Aorta (tissue), 5 donors: ENCODE measurements around the gene CPNE4. TPM values are rescaled to one million over a fixed set of nuclear protein-coding genes. Genes with fewer than 3 reads are reported as not detected.

Source experiments
- ATAC-seq: fragments of 200-7000 bp; cut with Tn5 transposase; one replicate; pipeline ENCODE4 v1.9.1; 2022; ENCODE audit warnings: moderate library complexity; ENCODE audit not compliant: low FRiP score
- DNase-seq, 2 donors: peaks; one replicate each; pipeline ENCODE4 v3.0.0-alpha.2; 2020
- H3K27ac ChIP-seq, 2 donors: one replicate each; pipeline ENCODE4 v1.5.1; 2013; ENCODE audit warnings: low read length in 2 of 2, mild to moderate bottlenecking in 2 of 2, moderate library complexity in 2 of 2, control low read depth in 1 of 2, inconsistent platforms in 1 of 2, low read depth in 1 of 2
- H3K27me3 ChIP-seq, 2 donors: one replicate each; pipeline ENCODE4 v1.6.1; 2013; ENCODE audit warnings: control low read depth in 1 of 2, low read length in 1 of 2, mild to moderate bottlenecking in 1 of 2, moderate library complexity in 1 of 2; ENCODE audit not compliant: insufficient read depth in 2 of 2, control insufficient read depth in 1 of 2
- H3K36me3 ChIP-seq, 2 donors: one replicate each; pipeline ENCODE4 v1.6.1; 2013; ENCODE audit warnings: control low read depth in 1 of 2, low read length in 1 of 2, mild to moderate bottlenecking in 1 of 2; ENCODE audit not compliant: insufficient read depth in 2 of 2, control insufficient read depth in 1 of 2
- H3K4me1 ChIP-seq, 2 donors: one replicate each; pipeline ENCODE4 v1.6.1; 2013; ENCODE audit warnings: low read length in 2 of 2, control low read depth in 1 of 2, mild to moderate bottlenecking in 1 of 2, moderate library complexity in 1 of 2; ENCODE audit not compliant: insufficient read depth in 2 of 2, control insufficient read depth in 1 of 2
- H3K4me3 ChIP-seq, 2 donors: one replicate each; pipeline ENCODE4 v1.5.1; 2013; ENCODE audit warnings: low read length in 2 of 2, control low read depth in 1 of 2, mild to moderate bottlenecking in 1 of 2
- H3K9me3 ChIP-seq: one replicate; pipeline ENCODE4 v1.6.1; 2013; ENCODE audit warnings: mild to moderate bottlenecking, low read length; ENCODE audit not compliant: control insufficient read depth
- whole genome bisulfite sequencing, 2 donors: extraction: QIAGEN DNeasy Blood & Tissue Kit; methylation state at CpG; one replicate each; pipeline ENCODE4 v1.1.7; 2013; 5-methylcytosine and 5-hydroxymethylcytosine counted together
- intact Hi-C, 2 donors: fragments of 100-400 bp; cut with DNase I; formaldehyde crosslinking; loops; one replicate each; pipeline versions ENCODE4 v1.14.2 to v1.15.0; 2022
- polyA plus RNA-seq, 2 donors: library from polyadenylated mRNA; stranded (reverse); fragments of 200-250 nt; gene quantifications; one replicate each; pipeline ENCODE4 v1.2.3, GENCODE V29; 2013
- total RNA-seq, 2 donors: library from RNA; stranded (reverse); fragmentation: NEBNext Ultra II Directional; extraction: Animal tissue kit (Norgen Biotek cat#: 25700); gene quantifications; one replicate each; pipeline ENCODE4 v1.2.1, GENCODE V29; 2021
- donor health status: healthy with polysubstance abuse.
- donor health status: Bipolar disorder and iron deficiency.
- donor health status: DM: no; HTN: no; CAD: no.
- donor health status: DM: no; HTN: no; CAD: no.
- donor health status: DM: yes; HTN: yes; CAD: no.

The CPNE4 gene
- total and polyA plus RNA-seq, 4 donors = 0.45 to 2.2 (median 1.1) TPM

DNA sequence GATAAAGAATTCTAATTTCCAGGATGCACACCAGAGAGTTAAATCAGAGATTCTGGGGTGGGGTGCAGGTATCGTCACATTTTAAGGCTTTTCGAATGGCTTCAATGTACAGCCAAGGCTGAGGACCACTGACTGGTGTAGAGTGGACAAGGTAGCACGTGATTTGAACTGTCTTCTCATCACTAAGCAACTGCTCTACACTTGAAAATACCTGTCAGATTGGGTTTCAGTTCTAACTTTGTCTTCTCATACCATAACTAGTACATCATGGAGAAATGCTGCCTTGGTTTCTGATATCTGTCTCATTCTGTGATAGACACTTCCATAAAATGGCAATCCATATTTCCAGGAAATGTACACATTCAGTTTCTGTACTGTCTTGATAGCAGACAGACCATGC is 474.0 kb downstream of the CPNE4 start:
- Histone ChIP-seq H3K9me3 (no peaks in the 10 kb centered on the region), H3K36me3 (no peaks in the 10 kb centered on the region), H3K4me3 (no peak overlapping the region), H3K27ac (no peak overlapping the region), H3K4me1 (no peaks in the 10 kb centered on the region), H3K27me3 (no peaks in the 10 kb centered on the region)
- ATAC-seq (no peak), DNase-seq (no peak)
- 79 to 83% methylated on average over 3 of the region's 3 CpGs for WGBS, 2 donors
- intact Hi-C loops = no loop called here

DNA sequence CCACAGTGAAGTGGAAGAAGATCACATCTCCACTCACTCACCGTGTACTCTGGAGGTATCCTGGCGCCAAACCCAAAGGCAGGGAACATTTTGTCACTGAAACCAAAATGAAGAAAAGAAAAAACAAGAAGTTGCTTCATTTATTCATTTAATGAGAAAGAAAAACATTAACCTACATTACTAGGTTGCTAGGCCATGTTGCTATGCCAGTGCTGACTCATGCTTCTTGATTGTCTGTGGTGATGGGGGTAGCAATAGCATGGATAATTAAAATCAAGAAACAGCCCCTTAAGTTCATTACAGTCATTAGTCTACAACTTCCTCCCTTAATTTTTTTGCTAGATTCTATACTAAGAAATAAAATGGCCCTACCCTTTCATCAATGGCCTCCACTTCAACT is 479.4 kb downstream of the CPNE4 start:
- no peak for ATAC-seq

GRCh38 chr3:131553495-131554247 is 481.1 kb downstream of the CPNE4 start:
- DNase-seq = no peak
- intact Hi-C loops = no loop called here
- WGBS, 2 donors = 73 to 82% methylated on average over 3 of the region's 3 CpGs
- ATAC-seq = no peak
- Histone ChIP-seq H3K9me3 (no peaks in the 10 kb centered on the region), H3K4me1 (no peaks in the 10 kb centered on the region), H3K36me3 (peaks cover 0 to 2% of the 10 kb centered on the region in 2 donors), H3K4me3 (no peak overlapping the region), H3K27me3 (no peaks in the 10 kb centered on the region), H3K27ac (no peak overlapping the region)

More for the DNA sequence above, 479.4 kb downstream of the CPNE4 start:
- Histone ChIP-seq H3K36me3 (no peaks in the 10 kb centered on the region), H3K9me3 (no peaks in the 10 kb centered on the region), H3K4me1 (no peaks in the 10 kb centered on the region), H3K27me3 (no peaks in the 10 kb centered on the region), H3K27ac (no peak overlapping the region), H3K4me3 (no peak overlapping the region)
- intact Hi-C loops = no loop called here
- DNase-seq = no peak
- 89 to 92% methylated on average over 2 of the region's 2 CpGs for WGBS, 2 donors

GRCh38 chr3:131551761-131552160 is 483.1 kb downstream of the CPNE4 start:
- Histone ChIP-seq H3K4me3 (no peak overlapping the region), H3K27ac (no peak overlapping the region), H3K4me1 (no peaks in the 10 kb centered on the region), H3K9me3 (no peaks in the 10 kb centered on the region), H3K27me3 (no peaks in the 10 kb centered on the region), H3K36me3 (peaks cover 0 to 2% of the 10 kb centered on the region in 2 donors)
- intact Hi-C loops = no loop called here
- DNase-seq (no peak), ATAC-seq (no peak)
- 69 to 82% methylated on average over 4 of the region's 4 CpGs for WGBS, 2 donors

GRCh38 chr3:131550562-131551465 is 484.0 kb downstream of the CPNE4 start:
- no peaks in the 10 kb centered on the region for H3K27me3 ChIP-seq
- DNase-seq (no peak), ATAC-seq (no peak)
- no peak overlapping the region for H3K4me3 ChIP-seq
- H3K27ac ChIP-seq = no peak overlapping the region
- intact Hi-C loops = no loop called here
- 61 to 74% methylated on average over 4 of the region's 4 CpGs for WGBS, 2 donors
- H3K9me3 ChIP-seq = no peaks in the 10 kb centered on the region
- peaks cover 0 to 2% of the 10 kb centered on the region in 2 donors for H3K36me3 ChIP-seq
- H3K4me1 ChIP-seq = no peaks in the 10 kb centered on the region

GRCh38 chr3:131549340-131549739 is 485.5 kb downstream of the CPNE4 start:
- ATAC-seq = no peak
- Histone ChIP-seq H3K4me1 (no peaks in the 10 kb centered on the region), H3K4me3 (no peak overlapping the region), H3K9me3 (no peaks in the 10 kb centered on the region), H3K27ac (no peak overlapping the region), H3K36me3 (peaks cover 0 to 2% of the 10 kb centered on the region in 2 donors), H3K27me3 (no peaks in the 10 kb centered on the region)
- DNase-seq = no peak
- intact Hi-C loops = no loop called here
- 80 to 88% methylated on average over 1 of the region's 1 CpG for WGBS, 2 donors

DNA sequence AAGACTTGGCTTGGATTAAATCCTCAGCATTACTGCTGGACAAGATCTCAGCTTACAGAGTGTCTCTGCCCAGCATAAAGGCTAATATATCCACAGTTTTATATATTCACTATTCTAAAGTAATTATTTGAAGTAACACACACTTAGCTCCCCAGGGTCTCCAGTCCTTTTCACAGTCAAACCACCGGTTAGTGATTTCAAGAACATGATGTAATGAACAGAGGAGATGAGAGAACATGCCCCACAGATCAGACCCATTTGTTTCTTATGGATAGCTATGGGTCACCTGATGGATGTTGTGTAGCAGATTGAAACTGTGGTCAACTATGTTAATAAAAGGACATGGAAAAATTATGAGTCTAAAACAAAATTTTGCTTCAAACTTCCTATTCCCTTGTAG is 487.2 kb downstream of the CPNE4 start:
- intact Hi-C loops = no loop called here
- no peak overlapping the region for H3K4me3 ChIP-seq
- 86 to 88% methylated on average over 1 of the region's 1 CpG for WGBS, 2 donors

DNA sequence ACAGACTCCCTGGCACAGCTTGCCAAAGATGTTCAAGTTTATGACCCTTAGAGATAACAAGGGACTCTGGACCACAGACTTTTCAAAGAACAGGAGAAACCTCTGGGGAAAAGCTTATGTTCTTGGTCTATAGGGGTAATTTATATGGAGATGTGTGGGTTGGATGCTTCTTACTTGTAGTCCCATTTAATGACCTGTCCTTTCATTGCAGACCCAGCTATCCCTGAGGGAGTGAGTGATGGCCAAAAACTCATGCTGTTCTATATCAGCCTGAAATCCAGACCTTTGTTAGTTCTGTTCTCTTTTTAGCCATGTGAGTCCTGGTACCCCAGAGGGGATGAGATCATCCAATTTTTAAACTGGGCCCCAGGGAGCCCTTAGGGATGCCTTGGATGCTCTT is 488.4 kb downstream of the CPNE4 start:
- no peak overlapping the region for H3K27ac ChIP-seq
- no peak for DNase-seq
- H3K36me3 ChIP-seq = peaks cover 0 to 2% of the 10 kb centered on the region in 2 donors
- no peaks in the 10 kb centered on the region for H3K27me3 ChIP-seq
- intact Hi-C loops = no loop called here
- no peaks in the 10 kb centered on the region for H3K9me3 ChIP-seq
- peaks cover 0 to 3% of the 10 kb centered on the region in 2 donors for H3K4me1 ChIP-seq
- ATAC-seq = no peak
- H3K4me3 ChIP-seq = no peak overlapping the region

More for the DNA sequence above, 487.2 kb downstream of the CPNE4 start:
- Histone ChIP-seq H3K27ac (no peak overlapping the region), H3K27me3 (no peaks in the 10 kb centered on the region), H3K36me3 (peaks cover 0 to 2% of the 10 kb centered on the region in 2 donors), H3K4me1 (peaks cover 0 to 3% of the 10 kb centered on the region in 2 donors), H3K9me3 (no peaks in the 10 kb centered on the region)
- DNase-seq = no peak
- no peak for ATAC-seq
